Smooth muscle cell (in vitro differentiated cells): ENCODE results near the gene TOGARAM2. TPM values are rescaled to one million over a fixed set of nuclear protein-coding genes. Genes with fewer than 3 reads are reported as not detected.

Source experiments
- DNase-seq: peaks from one replicate; lab custom pipeline; 2025; ENCODE audit not compliant: unreplicated experiment; lab: John Stamatoyannopoulos, UW
- H2AFZ ChIP-seq: fragments of 200-600 bp; sonication (generic); 2 replicates; pipeline ENCODE4 v1.6.0; 2016; ENCODE audit warnings: antibody characterized with exemption, low read depth, mild to moderate bottlenecking
- H3F3A ChIP-seq: fragments of 200-600 bp; sonication (generic); 2 replicates; pipeline ENCODE4 v1.6.0; 2017; ENCODE audit warnings: antibody characterized with exemption, low read depth
- H3K27ac ChIP-seq: fragments of 200-600 bp; sonication (generic); 2 replicates; pipeline ENCODE4 v1.5.1; 2016; ENCODE audit warnings: low read depth, mild to moderate bottlenecking
- H3K27me3 ChIP-seq: fragments of 200-600 bp; sonication (generic); 2 replicates; pipeline ENCODE4 v1.6.1; 2016; ENCODE audit warnings: low read depth, mild to moderate bottlenecking
- H3K36me3 ChIP-seq: fragments of 200-600 bp; sonication (generic); 2 replicates; pipeline ENCODE4 v1.5.1; 2016; ENCODE audit warnings: low read depth
- H3K4me1 ChIP-seq: fragments of 200-600 bp; sonication (generic); 2 replicates; pipeline ENCODE4 v1.5.1; 2016; ENCODE audit warnings: low read depth
- H3K4me2 ChIP-seq: fragments of 200-600 bp; sonication (generic); 2 replicates; pipeline ENCODE4 v1.6.0; 2016; ENCODE audit warnings: mild to moderate bottlenecking
- H3K4me3 ChIP-seq: fragments of 200-600 bp; sonication (generic); 2 replicates; pipeline ENCODE4 v1.5.1; 2016; ENCODE audit warnings: mild to moderate bottlenecking
- H3K79me2 ChIP-seq: fragments of 200-600 bp; sonication (generic); 2 replicates; pipeline ENCODE4 v1.6.0; 2016; ENCODE audit warnings: low read depth, mild to moderate bottlenecking
- H3K9ac ChIP-seq: fragments of 200-600 bp; sonication (generic); 2 replicates; pipeline ENCODE4 v1.6.0; 2016; ENCODE audit warnings: low read depth
- H3K9me3 ChIP-seq: fragments of 200-600 bp; sonication (generic); replicated peaks from 2 replicates; pipeline ENCODE4 v1.5.1; 2016; ENCODE audit warnings: low read depth
- H4K20me1 ChIP-seq: fragments of 200-600 bp; sonication (generic); 2 replicates; pipeline ENCODE4 v1.6.0; 2016; ENCODE audit warnings: low read depth
- WGBS: methylation state at CpG from one replicate; pipeline ENCODE4 v1.1.7; 2016; ENCODE audit warnings: low lambda C conversion rate; 5-methylcytosine and 5-hydroxymethylcytosine counted together
- polyA plus RNA-seq: library from polyadenylated mRNA; unstranded; fragments of >200 nt; fragmentation: Nextera tagmentation; extraction: Ambion mirVana; gene quantifications from 2 replicates; pipeline ENCODE4 v1.2.1, GENCODE V29; 2016
- total RNA-seq: library from RNA; depleted of rRNA; stranded (reverse); fragments of >200 nt; gene quantifications from 2 replicates; pipeline ENCODE4 v1.2.3, GENCODE V29; 2014
- TF ChIP-seq, protein P1 (sequence below): fragments of 200-600 bp; sonication (generic); IDR thresholded peaks from 2 replicates; pipeline ENCODE4 v1.5.1; 2017; ENCODE audit warnings: borderline replicate concordance, mild to moderate bottlenecking, antibody characterized with exemption; ENCODE audit not compliant: insufficient read depth, poor library complexity, severe bottlenecking

TOGARAM2 gene
- total and polyA plus RNA-seq, 2 experiments from 2014 or later = 0.72 to 1.1 TPM

DNA sequence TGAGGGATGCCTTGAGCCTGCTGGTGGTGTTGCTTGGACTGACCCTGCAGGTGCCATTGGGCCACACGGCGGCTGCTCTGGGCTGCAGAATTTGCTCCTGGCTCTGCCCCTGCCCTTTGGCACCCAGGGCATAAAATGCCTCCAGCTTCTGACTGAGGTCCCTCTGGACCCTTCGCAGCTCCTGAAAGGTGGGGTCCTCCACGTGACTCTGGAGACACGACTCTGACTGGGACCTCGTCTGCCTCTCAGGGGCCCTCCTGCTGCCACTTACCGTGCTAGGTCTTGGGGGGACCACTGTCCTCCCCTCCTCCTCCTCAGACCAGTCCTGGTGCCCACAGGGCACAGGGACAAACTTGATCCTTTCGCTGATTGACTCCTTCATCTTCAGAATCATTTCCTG, 91.2 kb downstream of the TOGARAM2 start:
- no peak overlapping the region for H2AFZ ChIP-seq
- H3K27ac ChIP-seq = no peak overlapping the region
- no peak for DNase-seq
- H3K27me3 ChIP-seq = no peaks in the 10 kb centered on the region
- no peak overlapping the region for H3K9ac ChIP-seq
- peaks cover 22% of the 10 kb centered on the region for H3K4me1 ChIP-seq
- no peaks in the 10 kb centered on the region for H3K79me2 ChIP-seq
- H3K36me3 ChIP-seq = no peaks in the 10 kb centered on the region
- no peak overlapping the region for H3K4me3 ChIP-seq
- H3K9me3 ChIP-seq = no peaks in the 10 kb centered on the region
- H3F3A ChIP-seq = no peaks in the 10 kb centered on the region
- no peak overlapping the region for H3K4me2 ChIP-seq
- no peaks in the 10 kb centered on the region for H4K20me1 ChIP-seq
- TF ChIP-seq, protein P1, sequence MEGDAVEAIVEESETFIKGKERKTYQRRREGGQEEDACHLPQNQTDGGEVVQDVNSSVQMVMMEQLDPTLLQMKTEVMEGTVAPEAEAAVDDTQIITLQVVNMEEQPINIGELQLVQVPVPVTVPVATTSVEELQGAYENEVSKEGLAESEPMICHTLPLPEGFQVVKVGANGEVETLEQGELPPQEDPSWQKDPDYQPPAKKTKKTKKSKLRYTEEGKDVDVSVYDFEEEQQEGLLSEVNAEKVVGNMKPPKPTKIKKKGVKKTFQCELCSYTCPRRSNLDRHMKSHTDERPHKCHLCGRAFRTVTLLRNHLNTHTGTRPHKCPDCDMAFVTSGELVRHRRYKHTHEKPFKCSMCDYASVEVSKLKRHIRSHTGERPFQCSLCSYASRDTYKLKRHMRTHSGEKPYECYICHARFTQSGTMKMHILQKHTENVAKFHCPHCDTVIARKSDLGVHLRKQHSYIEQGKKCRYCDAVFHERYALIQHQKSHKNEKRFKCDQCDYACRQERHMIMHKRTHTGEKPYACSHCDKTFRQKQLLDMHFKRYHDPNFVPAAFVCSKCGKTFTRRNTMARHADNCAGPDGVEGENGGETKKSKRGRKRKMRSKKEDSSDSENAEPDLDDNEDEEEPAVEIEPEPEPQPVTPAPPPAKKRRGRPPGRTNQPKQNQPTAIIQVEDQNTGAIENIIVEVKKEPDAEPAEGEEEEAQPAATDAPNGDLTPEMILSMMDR = no peak
- WGBS = 91% methylated on average over 8 of the region's 8 CpGs

DNA sequence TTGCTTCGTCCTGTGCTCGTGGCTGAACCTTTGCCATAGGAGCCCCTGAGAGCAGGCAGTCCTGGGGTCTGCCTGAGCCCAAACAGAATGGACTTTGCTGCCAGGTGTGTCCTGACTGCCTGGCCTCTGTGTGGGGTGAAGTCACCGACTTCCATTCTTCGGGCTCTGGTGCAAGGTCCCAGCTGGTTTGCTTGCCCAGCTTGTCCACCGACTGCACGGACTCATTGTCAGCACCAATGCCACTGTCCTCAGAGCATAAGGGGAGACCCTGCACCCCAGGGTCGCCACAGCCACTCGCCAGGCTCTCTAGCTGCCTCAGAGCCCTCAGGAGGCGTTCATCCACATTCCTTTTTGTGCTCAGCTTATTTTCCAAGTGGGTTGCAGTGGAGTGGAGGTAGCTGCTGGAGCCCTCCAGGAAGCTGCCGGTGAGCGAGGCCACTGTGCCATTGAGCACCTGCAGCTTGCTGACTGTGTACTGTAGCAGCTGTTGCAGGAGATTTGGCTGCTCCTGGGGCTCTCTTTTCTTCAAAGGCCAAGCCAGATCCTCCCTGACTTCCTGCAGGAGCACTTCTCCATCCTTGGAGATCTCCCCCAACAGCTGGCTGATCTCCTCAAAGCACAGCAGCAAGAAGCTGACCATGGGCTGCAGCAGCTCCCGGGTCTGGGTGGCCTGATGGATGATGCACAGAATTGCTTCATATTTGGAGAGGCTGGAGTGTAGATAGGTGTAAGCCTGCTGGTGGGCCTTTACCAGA, 92.0 kb downstream of the TOGARAM2 start:
- no peaks in the 10 kb centered on the region for H4K20me1 ChIP-seq
- H2AFZ ChIP-seq = no peak overlapping the region
- H3K4me1 ChIP-seq = peaks cover 22% of the 10 kb centered on the region
- DNase-seq = no peak
- TF ChIP-seq, protein P1 = no peak
- no peak overlapping the region for H3K27ac ChIP-seq
- no peaks in the 10 kb centered on the region for H3K79me2 ChIP-seq
- H3K27me3 ChIP-seq = no peaks in the 10 kb centered on the region
- no peaks in the 10 kb centered on the region for H3K36me3 ChIP-seq
- no peak overlapping the region for H3K4me2 ChIP-seq
- no peaks in the 10 kb centered on the region for H3F3A ChIP-seq
- no peaks in the 10 kb centered on the region for H3K9me3 ChIP-seq
- no peak overlapping the region for H3K9ac ChIP-seq
- H3K4me3 ChIP-seq = no peak overlapping the region
- 87% methylated on average over 12 of the region's 12 CpGs for WGBS

DNA sequence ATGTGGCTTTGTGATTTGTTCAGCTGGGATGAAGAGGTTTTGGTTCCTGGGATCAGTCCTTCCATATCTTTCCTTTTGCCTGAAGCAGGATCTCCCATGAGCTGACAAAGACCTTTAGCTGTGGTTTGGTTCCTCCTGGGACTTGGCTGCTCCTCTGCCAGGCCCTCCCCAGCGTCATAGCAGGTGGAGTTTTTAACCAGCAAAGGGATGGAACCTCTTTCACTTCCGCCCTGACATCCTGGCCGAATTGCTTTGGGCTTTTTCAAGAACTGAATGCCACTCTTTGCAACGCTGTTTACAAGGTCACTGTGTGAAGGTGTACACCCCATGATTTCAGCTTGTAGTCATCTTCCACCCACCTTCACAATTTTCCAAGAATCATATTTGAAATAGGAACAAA, 92.8 kb downstream of the TOGARAM2 start:
- Histone ChIP-seq H3K79me2 (no peaks in the 10 kb centered on the region), H4K20me1 (no peaks in the 10 kb centered on the region), H3K9ac (no peak overlapping the region), H3K9me3 (no peaks in the 10 kb centered on the region), H3F3A (no peaks in the 10 kb centered on the region), H2AFZ (no peak overlapping the region), H3K27me3 (no peaks in the 10 kb centered on the region), H3K36me3 (no peaks in the 10 kb centered on the region), H3K4me2 (no peak overlapping the region), H3K4me1 (peaks cover 22% of the 10 kb centered on the region), H3K27ac (no peak overlapping the region), H3K4me3 (no peak overlapping the region)
- WGBS = 98% methylated on average over 4 of the region's 4 CpGs
- no peak for DNase-seq
- TF ChIP-seq, protein P1 = no peak

DNA sequence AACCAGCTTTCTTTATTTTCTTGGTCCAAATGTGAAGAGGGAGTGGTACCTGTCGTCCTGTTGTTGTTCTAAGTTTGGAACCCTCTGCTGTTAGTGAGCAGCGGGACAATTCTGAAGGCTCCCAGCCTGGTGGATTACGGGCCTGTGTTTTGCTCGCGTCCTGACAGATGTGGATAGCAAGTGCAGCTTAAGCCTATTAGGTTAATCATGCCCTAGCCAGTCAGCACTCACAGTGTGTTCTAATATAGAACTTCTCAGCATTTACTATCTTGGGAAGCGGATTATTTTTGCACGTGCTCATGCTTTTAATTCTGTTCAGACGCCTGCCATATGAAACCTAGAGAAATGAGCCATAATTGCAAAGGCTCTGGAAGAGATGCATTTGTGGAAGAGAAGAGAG, 93.3 kb downstream of the TOGARAM2 start, which contains the start of gene PCARE:
PCARE (minus strand) TSS at position 113 of the 400 bp plus-strand sequence. CDS start 262 bp downstream, outside the sequence.
- no peaks in the 10 kb centered on the region for H3K27me3 ChIP-seq
- no peaks in the 10 kb centered on the region for H3F3A ChIP-seq
- peaks cover 22% of the 10 kb centered on the region for H3K4me1 ChIP-seq
- H2AFZ ChIP-seq = no peak within 1 kb of the TSS
- 86% methylated on average over 8 of the region's 8 CpGs for WGBS
- H3K9me3 ChIP-seq = no peaks in the 10 kb centered on the region
- no peak for DNase-seq
- H3K4me2 ChIP-seq = no peak within 1 kb of the TSS
- no peaks in the 10 kb centered on the region for H4K20me1 ChIP-seq
- H3K27ac ChIP-seq = no peak within 1 kb of the TSS
- H3K36me3 ChIP-seq = no peaks in the 10 kb centered on the region
- no peaks in the 10 kb centered on the region for H3K79me2 ChIP-seq
- no peak within 1 kb of the TSS for H3K4me3 ChIP-seq
- TF ChIP-seq, protein P1 = no peak
- no peak within 1 kb of the TSS for H3K9ac ChIP-seq
